Adrenal gland (tissue), 12 donors: ENCODE measurements around the gene VPS8. TPM values are rescaled to one million over a fixed set of nuclear protein-coding genes. Genes with fewer than 3 reads are reported as not detected.
"Not testable (repeated sequence)": the region's sequence is repeated elsewhere in the genome, so short reads cannot be mapped to it uniquely, and the experiment has no call there.

Experiments
- DNase-seq, 7 donors: peaks; one replicate each; pipeline ENCODE4 v3.0.0-alpha.2; 2019 to 2020
- H3K27ac ChIP-seq, 5 donors: fragments of 200-600 bp; sonication (generic) in 4 of 5; 1 replicate in 3 of 5; 2 replicates in 2 of 5; pipeline versions ENCODE4 v1.5.1 to v1.8.0; 2016 to 2020; ENCODE audit warnings: mild to moderate bottlenecking in 1 of 5
- H3K27me3 ChIP-seq: fragments of 200-600 bp; 2 replicates; pipeline ENCODE4 v1.8.0; 2021
- H3K36me3 ChIP-seq, 2 donors: fragments of 200-600 bp; replicated peaks in 1 of 2; 1 replicate in 1 of 2; 2 replicates in 1 of 2; pipeline versions ENCODE4 v1.5.1 to v1.8.0; 2018 to 2022
- H3K4me1 ChIP-seq, 2 donors: fragments of 200-600 bp; replicated peaks in 1 of 2; 1 replicate in 1 of 2; 2 replicates in 1 of 2; pipeline versions ENCODE4 v1.5.1 to v1.8.0; 2018 to 2021
- H3K4me3 ChIP-seq, 4 donors: fragments of 200-600 bp; sonication (generic) in 3 of 4; one replicate each; pipeline ENCODE4 v1.5.1; 2016 to 2018
- H3K9me3 ChIP-seq, 3 donors: fragments of 200-600 bp; sonication (generic) in 1 of 3; replicated peaks in 1 of 3; 1 replicate in 2 of 3; 2 replicates in 1 of 3; pipeline versions ENCODE4 v1.5.1 to v1.8.0; 2016 to 2021
- CTCF ChIP-seq, 6 experiments: fragments of 450-650 bp in 4 of 6; fragments of 200-600 bp in 2 of 6; sonication (generic) in 1 of 6; IDR thresholded peaks; 1 replicate in 5 of 6; 2 replicates in 1 of 6; pipeline versions ENCODE4 v1.5.1 to v1.8.0; 2016 to 2021; ENCODE audit warnings: antibody characterized with exemption in 6 of 6, mild to moderate bottlenecking in 2 of 6, moderate library complexity in 1 of 6
- POLR2A ChIP-seq, 2 donors: fragments of 450-650 bp; IDR thresholded peaks; one replicate each; pipeline ENCODE4 v1.6.1; 2017; ENCODE audit warnings: antibody characterized with exemption in 2 of 2, mild to moderate bottlenecking in 2 of 2, moderate library complexity in 1 of 2
- WGBS, 4 donors: extraction: QIAGEN DNeasy Blood & Tissue Kit in 2 of 4; methylation state at CpG; one replicate each; pipeline versions ENCODE4 v1.1.5 to v1.1.7; 2013 to 2017; 5-methylcytosine and 5-hydroxymethylcytosine counted together
- intact Hi-C, 2 donors: fragments of 100-400 bp; cut with DNase I; formaldehyde crosslinking; loops; one replicate each; pipeline versions ENCODE4 v1.14.1 to v1.15.0; 2022 to 2023
- polyA plus RNA-seq, 3 donors: library from polyadenylated mRNA; stranded (reverse); fragments of 200-250 nt in 2 of 3; fragments of 350-450 nt in 1 of 3; fragmentation: Illumina TruSeq in 1 of 3; extraction: RNeasy Lipid Tissue Mini Kit (QIAGEN cat#74804) in 1 of 3; gene quantifications; one replicate each; pipeline ENCODE4 v1.2.3, GENCODE V29; 2013 to 2014
- total RNA-seq, 9 donors: library from RNA; depleted of rRNA in 4 of 9; stranded (reverse); fragments of >200 nt in 4 of 9; fragments of 120-200 nt in 1 of 9; fragmentation: NEBNext Ultra II Directional in 1 of 9; extraction: Animal tissue kit (Norgen Biotek cat#: 25700) in 1 of 9; gene quantifications; one replicate each; pipeline versions ENCODE4 v1.1.0 to v1.2.4, GENCODE V29; 2013 to 2023
- donor health status: healthy with polysubstance abuse.
- donor health status: Bipolar disorder and iron deficiency.
- donor health status: DM: yes; HTN: yes; CAD: no.
- donor health status: DM: no; HTN: no; CAD: no.
- donor health status: DM: no; HTN: no; CAD: no.
- donor health status: DM: yes; HTN: yes; CAD: no.

VPS8 gene
- total and polyA plus RNA-seq, 12 donors, result 17.6 to 96.4 (median 33.9) TPM

- no peak for DNase-seq
- H3K27me3 ChIP-seq, result no peaks in the 10 kb centered on the region
- H3K27ac ChIP-seq, result no peak overlapping the region
- no peaks in the 10 kb centered on the region for H3K36me3 ChIP-seq
- intact Hi-C loops, result no loop called here
- TF ChIP-seq POLR2A (IDR thresholded peaks at IDR 0.05) (no peak), CTCF (IDR thresholded peaks at IDR 0.05) (no peak)
- H3K4me3 ChIP-seq, result no peak overlapping the region
- no peaks in the 10 kb centered on the region for H3K9me3 ChIP-seq
- H3K4me1 ChIP-seq, result no peaks in the 10 kb centered on the region
- WGBS, 4 donors, result 88 to 91% (median 90%) methylated on average over 3 of the region's 3 CpGs
Measured at GRCh38 chr3:184952671-184953070, 140.7 kb downstream of the VPS8 start.

GRCh38 chr3:184953401-184953800, 141.4 kb downstream of the VPS8 start:
- DNase-seq, result no peak
- Histone ChIP-seq H3K36me3 (no peaks in the 10 kb centered on the region), H3K27me3 (no peaks in the 10 kb centered on the region), H3K27ac (no peak overlapping the region), H3K4me1 (no peaks in the 10 kb centered on the region), H3K4me3 (no peak overlapping the region), H3K9me3 (no peaks in the 10 kb centered on the region)
- intact Hi-C loops, result no loop called here
- WGBS, 4 donors, result 70 to 78% (median 76%) methylated on average over 2 of the region's 2 CpGs
- TF ChIP-seq CTCF (IDR thresholded peaks at IDR 0.05) (no peak), POLR2A (IDR thresholded peaks at IDR 0.05) (no peak)

GRCh38 chr3:184954251-184954650, 142.3 kb downstream of the VPS8 start:
- TF ChIP-seq POLR2A (IDR thresholded peaks at IDR 0.05) (no peak), CTCF (IDR thresholded peaks at IDR 0.05) (no peak)
- H3K4me3 ChIP-seq, result no peak overlapping the region
- no peaks in the 10 kb centered on the region for H3K36me3 ChIP-seq
- H3K9me3 ChIP-seq, result no peaks in the 10 kb centered on the region
- WGBS, 4 donors, result 92 to 97% (median 96%) methylated on average over 2 to 3 of the region's 3 CpGs
- H3K27me3 ChIP-seq, result no peaks in the 10 kb centered on the region
- H3K27ac ChIP-seq, result no peak overlapping the region
- intact Hi-C loops, result no loop called here
- no peaks in the 10 kb centered on the region for H3K4me1 ChIP-seq
- DNase-seq, result no peak

- DNase-seq, H3K36me3 ChIP-seq, H3K9me3 ChIP-seq, intact Hi-C loops, H3K4me3 ChIP-seq, H3K4me1 ChIP-seq, H3K27ac ChIP-seq, H3K27me3 ChIP-seq: not testable (repeated sequence)
- 95 to 99% (median 97%) methylated on average over 8 of the region's 8 CpGs for WGBS, 4 donors
Measured at GRCh38 chr3:184954851-184955250, 142.9 kb downstream of the VPS8 start.

GRCh38 chr3:184965639-184966430, 153.9 kb downstream of the VPS8 start:
- WGBS, 4 donors, result 95 to 97% (median 95%) methylated on average over 6 of the region's 6 CpGs
- DNase-seq, result no peak
- no peaks in the 10 kb centered on the region for H3K9me3 ChIP-seq
- peaks cover 0 to 19% of the 10 kb centered on the region in 2 donors for H3K36me3 ChIP-seq
- TF ChIP-seq CTCF (IDR thresholded peaks at IDR 0.05) (no peak), POLR2A (IDR thresholded peaks at IDR 0.05) (no peak)
- intact Hi-C loops, result no loop called here
- H3K27me3 ChIP-seq, result no peaks in the 10 kb centered on the region
- H3K4me3 ChIP-seq, result no peak overlapping the region
- H3K4me1 ChIP-seq, result no peaks in the 10 kb centered on the region
- no peak overlapping the region for H3K27ac ChIP-seq
